DND-41 (cell line): Measurements from ENCODE around the gene OR6C3.
"Not testable (repeated sequence)": the region's sequence is repeated elsewhere in the genome, so short reads cannot be mapped to it uniquely, and the experiment has no call there.

Experiments used
- ATAC-seq: fragments of 200-7000 bp; cut with Tn5 transposase; 3 replicates; pipeline ENCODE4 v1.9.1; 2021; ENCODE audit warnings: low read depth; ENCODE audit not compliant: insufficient read depth
- DNase-seq: peaks from one replicate; pipeline ENCODE4 v3.0.0-alpha.2; 2020
- H2AFZ ChIP-seq: 2 replicates; pipeline ENCODE4 v1.6.0; 2012; ENCODE audit warnings: low read depth, low read length
- H3K27ac ChIP-seq: 2 replicates; pipeline ENCODE4 v1.5.1; 2012; ENCODE audit warnings: low read length, inconsistent platforms
- H3K27me3 ChIP-seq: fragments of 200-600 bp; sonication (generic); 2 replicates; pipeline ENCODE4 v1.6.0; 2012; ENCODE audit warnings: low read length, mild to moderate bottlenecking, inconsistent platforms; ENCODE audit not compliant: insufficient read depth, poor library complexity
- H3K36me3 ChIP-seq: 2 replicates; pipeline ENCODE4 v1.5.1; 2012; ENCODE audit warnings: low read length, inconsistent platforms; ENCODE audit not compliant: insufficient read depth
- H3K4me1 ChIP-seq: 2 replicates; pipeline ENCODE4 v1.5.1; 2012; ENCODE audit warnings: mild to moderate bottlenecking, low read length; ENCODE audit not compliant: insufficient read depth
- H3K4me2 ChIP-seq: 2 replicates; pipeline ENCODE4 v1.6.0; 2012; ENCODE audit warnings: mild to moderate bottlenecking, moderate library complexity, low read length, inconsistent platforms; ENCODE audit not compliant: insufficient read depth
- H3K4me3 ChIP-seq, 2 experiments: fragments of 200-600 bp in 1 of 2; shearing (Covaris generic) in 1 of 2; 2 replicates each; pipeline ENCODE4 v1.5.1; 2012 to 2016; ENCODE audit warnings: inconsistent platforms in 2 of 2, low read length in 2 of 2, mild to moderate bottlenecking in 2 of 2, low read depth in 1 of 2, moderate library complexity in 1 of 2
- H3K79me2 ChIP-seq: 2 replicates; pipeline ENCODE4 v1.6.0; 2012; ENCODE audit warnings: low read length, inconsistent platforms; ENCODE audit not compliant: insufficient read depth
- H3K9ac ChIP-seq: 2 replicates; pipeline ENCODE4 v1.6.0; 2012; ENCODE audit warnings: low read depth, mild to moderate bottlenecking, inconsistent platforms, low read length, moderate library complexity
- H3K9me3 ChIP-seq: 2 replicates; pipeline ENCODE4 v1.5.1; 2012; ENCODE audit warnings: low read length, moderate library complexity, mild to moderate bottlenecking, inconsistent platforms; ENCODE audit not compliant: insufficient read depth, severe bottlenecking
- H4K20me1 ChIP-seq: 2 replicates; pipeline ENCODE4 v1.6.0; 2012; ENCODE audit warnings: low read length; ENCODE audit not compliant: insufficient read depth
- EZH2 ChIP-seq: IDR thresholded peaks from 3 replicates; pipeline ENCODE4 v1.6.1; 2012; ENCODE audit warnings: borderline replicate concordance, low read depth, mild to moderate bottlenecking, moderate library complexity, low read length, inconsistent platforms; ENCODE audit not compliant: severe bottlenecking
- TF ChIP-seq, protein P1 (sequence below): IDR thresholded peaks from 2 replicates; pipeline ENCODE4 v1.5.1; 2012; ENCODE audit warnings: borderline replicate concordance, low read length, moderate library complexity, mild to moderate bottlenecking; ENCODE audit not compliant: poor library complexity, severe bottlenecking; ENCODE audit errors: extremely low read depth

The OR6C3 gene

DNA sequence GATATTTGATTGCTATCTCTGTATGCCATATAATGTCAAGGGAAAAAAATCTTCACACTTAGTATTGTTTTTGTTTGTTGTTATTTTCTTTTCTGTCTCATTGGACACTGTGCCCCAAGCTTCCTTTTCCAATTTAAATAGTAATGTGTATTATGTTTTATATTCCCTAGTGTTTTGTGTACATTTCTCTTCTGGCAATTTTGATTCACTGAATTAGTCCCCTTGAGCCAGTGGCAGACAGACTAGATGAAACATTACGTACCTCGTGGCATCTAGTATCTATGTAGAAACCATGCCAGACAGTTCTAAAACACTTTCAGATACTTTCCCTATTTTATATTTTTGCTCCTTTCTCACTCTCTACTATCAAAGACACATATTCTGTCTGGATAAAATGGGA lies 16.5 kb upstream of the OR6C3 start, which contains the start of gene OR6C1:
Gene OR6C1, plus strand, starts transcription at position 301 of the 400 bp plus-strand sequence. CDS start 6,257 bp downstream, outside the sequence.
- H2AFZ ChIP-seq: no peak within 1 kb of the TSS
- no peak within 1 kb of the TSS for H3K27ac ChIP-seq
- no peak within 1 kb of the TSS for H3K4me2 ChIP-seq
- H3K27me3 ChIP-seq: no peaks in the 10 kb centered on the region
- ATAC-seq (no peak), DNase-seq (no peak)
- H3K79me2 ChIP-seq: no peaks in the 10 kb centered on the region
- no peaks in the 10 kb centered on the region for H3K4me1 ChIP-seq
- TF ChIP-seq, protein P1, sequence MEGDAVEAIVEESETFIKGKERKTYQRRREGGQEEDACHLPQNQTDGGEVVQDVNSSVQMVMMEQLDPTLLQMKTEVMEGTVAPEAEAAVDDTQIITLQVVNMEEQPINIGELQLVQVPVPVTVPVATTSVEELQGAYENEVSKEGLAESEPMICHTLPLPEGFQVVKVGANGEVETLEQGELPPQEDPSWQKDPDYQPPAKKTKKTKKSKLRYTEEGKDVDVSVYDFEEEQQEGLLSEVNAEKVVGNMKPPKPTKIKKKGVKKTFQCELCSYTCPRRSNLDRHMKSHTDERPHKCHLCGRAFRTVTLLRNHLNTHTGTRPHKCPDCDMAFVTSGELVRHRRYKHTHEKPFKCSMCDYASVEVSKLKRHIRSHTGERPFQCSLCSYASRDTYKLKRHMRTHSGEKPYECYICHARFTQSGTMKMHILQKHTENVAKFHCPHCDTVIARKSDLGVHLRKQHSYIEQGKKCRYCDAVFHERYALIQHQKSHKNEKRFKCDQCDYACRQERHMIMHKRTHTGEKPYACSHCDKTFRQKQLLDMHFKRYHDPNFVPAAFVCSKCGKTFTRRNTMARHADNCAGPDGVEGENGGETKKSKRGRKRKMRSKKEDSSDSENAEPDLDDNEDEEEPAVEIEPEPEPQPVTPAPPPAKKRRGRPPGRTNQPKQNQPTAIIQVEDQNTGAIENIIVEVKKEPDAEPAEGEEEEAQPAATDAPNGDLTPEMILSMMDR: no peak
- H3K9ac ChIP-seq: no peak within 1 kb of the TSS
- H3K4me3 ChIP-seq: no peak within 1 kb of the TSS
- no peaks in the 10 kb centered on the region for H4K20me1 ChIP-seq
- no peaks in the 10 kb centered on the region for H3K36me3 ChIP-seq
- no peaks in the 10 kb centered on the region for H3K9me3 ChIP-seq

DNA sequence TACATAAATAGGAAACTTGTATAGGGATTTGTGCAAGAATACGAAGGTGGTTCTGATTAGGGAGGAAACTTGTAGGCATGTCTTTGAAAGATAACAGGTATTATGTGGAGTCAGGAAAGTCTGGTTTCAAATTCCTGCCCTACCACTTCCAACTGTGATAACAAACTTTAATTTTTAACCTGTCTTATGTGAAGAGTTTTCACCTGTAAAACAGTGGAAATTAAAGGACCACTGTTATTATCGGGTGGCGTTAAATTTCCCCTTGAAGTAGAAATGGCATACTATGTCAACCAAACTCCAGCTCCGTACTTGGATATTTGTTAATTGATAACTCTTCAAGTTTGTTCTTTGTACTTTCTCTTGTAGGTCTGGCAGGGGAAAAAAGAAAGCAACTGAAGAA lies 10.3 kb upstream of the OR6C3 start:
- Histone ChIP-seq H3K4me2 (no peak overlapping the region), H3K27me3 (peaks cover 5% of the 10 kb centered on the region), H3K9ac (no peak overlapping the region), H3K36me3 (no peaks in the 10 kb centered on the region), H3K9me3 (no peaks in the 10 kb centered on the region), H2AFZ (no peak overlapping the region), H3K27ac (no peak overlapping the region), H3K4me3 (no peak overlapping the region), H4K20me1 (no peaks in the 10 kb centered on the region), H3K4me1 (no peaks in the 10 kb centered on the region), H3K79me2 (no peaks in the 10 kb centered on the region)
- no peak for DNase-seq
- ATAC-seq: no peak
- TF ChIP-seq, protein P1: no peak
- no peak for TF ChIP-seq EZH2

DNA sequence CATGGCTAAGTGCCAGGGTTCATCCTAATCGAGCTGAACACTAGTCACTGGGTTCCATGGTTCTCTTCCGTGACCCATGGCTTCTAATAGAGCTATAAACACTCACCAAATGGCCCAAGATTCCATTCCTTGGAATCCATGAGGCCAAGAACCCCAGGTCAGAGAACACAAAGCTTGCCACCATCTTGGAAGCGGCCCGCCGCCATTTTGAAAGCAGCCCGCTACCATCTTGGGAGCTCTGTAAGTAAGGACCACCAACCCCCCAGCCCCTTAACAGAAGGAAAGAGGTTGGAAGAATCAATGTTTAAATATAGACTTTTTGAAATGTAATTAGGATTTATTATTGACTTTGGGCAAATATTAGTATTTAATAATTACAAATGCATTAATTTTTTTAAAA lies 4.7 kb upstream of the OR6C3 start:
- not testable (repeated sequence) for H3K79me2 ChIP-seq, H3K9me3 ChIP-seq, H3K4me3 ChIP-seq, H3K27ac ChIP-seq, ATAC-seq, H4K20me1 ChIP-seq, DNase-seq, H3K4me1 ChIP-seq, H2AFZ ChIP-seq, H3K9ac ChIP-seq, H3K4me2 ChIP-seq, H3K36me3 ChIP-seq, H3K27me3 ChIP-seq

DNA sequence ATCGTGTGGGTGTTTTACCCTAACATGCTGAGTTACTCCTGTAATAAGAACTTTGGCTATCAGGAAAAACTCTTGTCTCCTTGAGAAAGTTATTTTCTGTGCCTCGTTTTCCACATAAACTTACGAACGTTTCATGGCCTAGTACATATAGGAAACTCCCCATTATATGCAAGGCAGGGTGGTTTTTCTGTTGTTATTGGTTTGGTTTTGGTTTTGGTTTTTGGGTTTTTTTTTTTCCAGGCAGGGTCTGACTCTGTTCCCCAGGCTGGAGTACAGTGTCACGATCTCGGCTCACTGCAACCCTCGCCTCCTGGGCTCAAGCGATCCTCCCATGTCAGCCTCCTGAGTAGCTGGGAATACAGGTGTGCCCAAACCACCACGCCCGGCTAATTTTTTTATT lies 5.5 kb downstream of the OR6C3 start:
- Histone ChIP-seq H3K27me3 (peaks cover 3% of the 10 kb centered on the region), H4K20me1 (no peaks in the 10 kb centered on the region), H3K4me1 (no peaks in the 10 kb centered on the region), H3K4me2 (no peak overlapping the region), H3K27ac (no peak overlapping the region), H3K79me2 (no peaks in the 10 kb centered on the region), H3K36me3 (no peaks in the 10 kb centered on the region), H3K9me3 (no peaks in the 10 kb centered on the region), H3K9ac (no peak overlapping the region), H2AFZ (no peak overlapping the region), H3K4me3 (no peak overlapping the region)
- TF ChIP-seq, protein P1: no peak
- TF ChIP-seq EZH2: no peak
- ATAC-seq (no peak), DNase-seq (no peak)

DNA sequence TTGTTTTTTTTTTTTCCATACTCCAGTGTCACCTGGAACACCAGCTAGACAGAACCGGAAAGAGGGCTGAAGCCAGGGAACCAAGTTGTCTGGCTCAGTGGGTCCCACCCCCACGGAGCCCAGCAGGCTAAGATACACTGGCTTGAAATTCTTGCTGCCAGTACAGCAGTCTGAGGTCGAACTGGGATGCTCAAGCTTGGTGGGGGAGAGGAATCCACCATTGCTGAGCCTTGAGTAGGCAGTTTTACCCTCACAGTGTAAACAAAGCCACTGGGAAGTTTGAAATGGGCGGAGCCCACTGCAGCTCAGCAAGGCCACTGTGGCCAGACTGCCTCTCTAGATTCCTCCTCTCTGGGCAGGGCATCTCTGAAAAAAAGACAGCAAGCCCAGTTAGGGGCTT lies 24.8 kb downstream of the OR6C3 start:
- not testable (repeated sequence) for H3K27me3 ChIP-seq, H2AFZ ChIP-seq, H3K4me3 ChIP-seq, H3K36me3 ChIP-seq, H3K79me2 ChIP-seq, H3K4me1 ChIP-seq, DNase-seq, H3K27ac ChIP-seq, H3K9me3 ChIP-seq, H3K9ac ChIP-seq, ATAC-seq, H3K4me2 ChIP-seq, H4K20me1 ChIP-seq
